Calu3 (cell line): ENCODE results near the gene HCRTR1. TPM values are rescaled to one million over a fixed set of nuclear protein-coding genes. Genes with fewer than 3 reads are reported as not detected.

Experiments
- BruUV-seq: library from RNA; stranded (reverse); fragments of 400-500 nt; replicated peaks from 2 replicates; lab custom pipeline; 2021; lab: Mats Ljungman, UMichigan
- CTCF ChIA-PET: fragments of 300-600 bp; sonication (Branson Sonifier 250); formaldehyde crosslinking; loops from one replicate; lab custom pipeline; 2022; ENCODE audit warnings: antibody characterized with exemption; lab: Charles Lee
- DNase-seq: peaks from one replicate; pipeline ENCODE4 v3.0.0; 2022
- H3K27ac Mint-ChIP-seq: one replicate; pipeline ENCODE4 v1.8.0; 2022; ENCODE audit warnings: mixed read lengths; ENCODE audit not compliant: unreplicated experiment
- H3K27me3 Mint-ChIP-seq: one replicate; pipeline ENCODE4 v1.8.0; 2022; ENCODE audit warnings: mixed read lengths; ENCODE audit not compliant: unreplicated experiment
- H3K36me3 Mint-ChIP-seq: one replicate; pipeline ENCODE4 v1.8.0; 2022; ENCODE audit warnings: mild to moderate bottlenecking, moderate library complexity, mixed read lengths; ENCODE audit not compliant: insufficient read depth, unreplicated experiment
- H3K4me1 Mint-ChIP-seq: one replicate; pipeline ENCODE4 v1.8.0; 2022; ENCODE audit warnings: mild to moderate bottlenecking, low read depth, mixed read lengths; ENCODE audit not compliant: unreplicated experiment
- H3K4me3 Mint-ChIP-seq: one replicate; pipeline ENCODE4 v1.8.0; 2022; ENCODE audit warnings: mild to moderate bottlenecking, low read depth, moderate library complexity, mixed read lengths; ENCODE audit not compliant: unreplicated experiment
- H3K9me3 Mint-ChIP-seq: one replicate; pipeline ENCODE4 v1.8.0; 2022; ENCODE audit warnings: low read depth, mixed read lengths; ENCODE audit not compliant: unreplicated experiment
- intact Hi-C: fragments of 100-400 bp; cut with micrococcal nuclease; formaldehyde crosslinking; loops from one replicate; pipeline ENCODE4 v1.10.0; 2022; ENCODE audit not compliant: unreplicated experiment
- total RNA-seq: library from RNA; stranded (reverse); gene quantifications from 2 replicates; pipeline ENCODE4 v1.2.3, GENCODE V29; 2022
- TF ChIP-seq, protein P1 (sequence below): fragments of 200-600 bp; IDR thresholded peaks from one replicate; pipeline ENCODE4 v1.8.0; 2022; ENCODE audit warnings: antibody characterized with exemption; ENCODE audit not compliant: unreplicated experiment

Gene HCRTR1
- total RNA-seq, 1 experiment from 2014 or later: not detected

DNA sequence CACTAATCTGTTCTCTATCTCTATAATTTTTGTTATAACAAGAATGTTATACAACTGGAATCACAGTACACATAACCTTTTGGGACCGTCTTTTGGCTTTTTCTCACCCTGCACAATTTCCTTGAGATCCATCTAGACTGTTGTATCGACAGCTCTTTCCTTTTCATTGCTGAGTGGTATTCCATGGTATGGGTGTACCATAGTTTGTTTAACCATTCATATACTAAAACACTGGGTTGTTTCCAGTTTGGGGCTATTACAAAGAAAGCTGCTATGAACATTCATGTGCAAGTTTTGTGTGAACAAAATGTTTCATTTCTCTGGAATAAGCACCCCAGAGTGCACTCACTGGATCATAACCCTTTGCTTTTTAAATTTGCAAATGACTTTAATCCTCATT, 15.4 kb upstream of the HCRTR1 start:
- CTCF ChIA-PET: interaction anchor here (0.6 kb wide), 1 partner anchor 187 kb away, joined by 5 read pairs; no protein-coding TSS in a partner anchor

DNA sequence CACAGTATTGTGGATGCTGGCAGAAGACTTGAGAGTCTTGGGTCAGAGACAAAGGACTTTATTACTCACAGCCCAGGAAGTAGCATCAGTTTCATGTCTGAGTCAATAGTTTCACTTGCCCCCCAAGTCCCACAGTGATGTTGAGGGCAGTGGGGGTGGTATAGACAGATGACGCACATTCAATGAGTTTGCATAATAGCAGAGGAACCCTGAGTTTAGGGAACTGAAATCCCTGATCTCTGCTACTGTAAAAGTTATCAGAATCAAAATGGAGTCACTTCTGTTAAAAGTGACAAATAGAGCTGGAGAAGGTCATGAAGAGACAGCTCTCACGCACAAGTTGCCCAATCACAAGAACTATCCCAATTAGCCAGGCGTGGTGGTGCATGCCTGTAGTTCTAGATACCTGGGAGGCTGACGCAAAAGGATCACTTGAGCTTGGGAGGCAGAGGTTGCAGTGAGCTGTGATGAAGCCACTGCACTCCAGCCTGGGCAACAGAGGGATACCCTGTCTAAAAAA, 11.5 kb upstream of the HCRTR1 start:
- DNase-seq: no peak
- no TSS peak for BruUV-seq
- TF ChIP-seq, protein P1, sequence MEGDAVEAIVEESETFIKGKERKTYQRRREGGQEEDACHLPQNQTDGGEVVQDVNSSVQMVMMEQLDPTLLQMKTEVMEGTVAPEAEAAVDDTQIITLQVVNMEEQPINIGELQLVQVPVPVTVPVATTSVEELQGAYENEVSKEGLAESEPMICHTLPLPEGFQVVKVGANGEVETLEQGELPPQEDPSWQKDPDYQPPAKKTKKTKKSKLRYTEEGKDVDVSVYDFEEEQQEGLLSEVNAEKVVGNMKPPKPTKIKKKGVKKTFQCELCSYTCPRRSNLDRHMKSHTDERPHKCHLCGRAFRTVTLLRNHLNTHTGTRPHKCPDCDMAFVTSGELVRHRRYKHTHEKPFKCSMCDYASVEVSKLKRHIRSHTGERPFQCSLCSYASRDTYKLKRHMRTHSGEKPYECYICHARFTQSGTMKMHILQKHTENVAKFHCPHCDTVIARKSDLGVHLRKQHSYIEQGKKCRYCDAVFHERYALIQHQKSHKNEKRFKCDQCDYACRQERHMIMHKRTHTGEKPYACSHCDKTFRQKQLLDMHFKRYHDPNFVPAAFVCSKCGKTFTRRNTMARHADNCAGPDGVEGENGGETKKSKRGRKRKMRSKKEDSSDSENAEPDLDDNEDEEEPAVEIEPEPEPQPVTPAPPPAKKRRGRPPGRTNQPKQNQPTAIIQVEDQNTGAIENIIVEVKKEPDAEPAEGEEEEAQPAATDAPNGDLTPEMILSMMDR: no peak
- Mint-ChIP-seq H3K4me3 (no peak overlapping the region), H3K27me3 (peaks cover 48% of the 10 kb centered on the region), H3K27ac (no peak overlapping the region), H3K9me3 (no peaks in the 10 kb centered on the region), H3K4me1 (no peaks in the 10 kb centered on the region), H3K36me3 (no peaks in the 10 kb centered on the region)
- intact Hi-C loops: no loop called here
- CTCF ChIA-PET: interaction anchor here (1.0 kb wide), 1 partner anchor 12 kb away, joined by 3 read pairs; no protein-coding TSS in a partner anchor

More for the DNA sequence above, 15.4 kb upstream of the HCRTR1 start:
- intact Hi-C loops: no loop called here
- no peaks in the 10 kb centered on the region for H3K4me1 Mint-ChIP-seq
- no TSS peak for BruUV-seq
- peaks cover 15% of the 10 kb centered on the region for H3K27me3 Mint-ChIP-seq
- TF ChIP-seq, protein P1: no peak
- H3K4me3 Mint-ChIP-seq: no peak overlapping the region
- H3K27ac Mint-ChIP-seq: no peak overlapping the region
- H3K36me3 Mint-ChIP-seq: no peaks in the 10 kb centered on the region
- no peaks in the 10 kb centered on the region for H3K9me3 Mint-ChIP-seq
- DNase-seq: no peak

- TF ChIP-seq, protein P1: no peak
- no peaks in the 10 kb centered on the region for H3K4me1 Mint-ChIP-seq
- H3K4me3 Mint-ChIP-seq: no peak overlapping the region
- H3K9me3 Mint-ChIP-seq: no peaks in the 10 kb centered on the region
- intact Hi-C loops: no loop called here
- no peaks in the 10 kb centered on the region for H3K36me3 Mint-ChIP-seq
- CTCF ChIA-PET: no interaction called here
- BruUV-seq: no TSS peak
- H3K27ac Mint-ChIP-seq: no peak overlapping the region
- H3K27me3 Mint-ChIP-seq: peaks cover 41% of the 10 kb centered on the region
- no peak for DNase-seq
Measured at GRCh38 chr1:31607360-31607759, 10.1 kb upstream of the HCRTR1 start.

DNA sequence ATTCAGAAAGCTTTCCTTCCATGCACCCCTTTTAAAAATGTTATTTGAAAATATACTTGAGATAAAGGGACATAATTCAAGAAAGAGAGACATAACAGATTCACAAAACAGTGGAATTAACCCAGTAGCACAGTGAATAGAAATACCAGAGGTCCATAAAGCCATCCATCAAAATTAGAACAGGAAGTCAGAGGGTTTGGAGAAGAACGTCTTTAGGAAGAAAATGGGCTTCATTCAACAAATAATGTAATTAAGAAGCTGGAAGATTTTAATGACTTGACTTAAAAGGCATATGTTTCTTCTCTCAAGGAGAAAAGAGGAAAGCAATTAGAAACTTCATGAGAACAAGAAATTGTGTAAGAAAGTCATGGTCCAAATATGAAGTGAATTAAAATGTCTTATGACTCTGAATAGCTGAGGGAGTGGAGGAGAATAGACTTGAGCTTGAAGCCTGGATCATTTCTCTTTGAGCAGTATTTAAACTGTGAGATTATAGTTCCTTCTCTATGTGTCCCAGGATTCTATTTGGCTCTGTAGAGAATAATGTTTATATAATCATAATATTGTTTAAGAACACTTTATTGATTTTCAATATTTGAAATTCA, 7.9 kb upstream of the HCRTR1 start:
- TF ChIP-seq, protein P1: no peak
- Mint-ChIP-seq H3K4me1 (no peaks in the 10 kb centered on the region), H3K27ac (no peak overlapping the region), H3K9me3 (no peaks in the 10 kb centered on the region), H3K27me3 (peaks cover 37% of the 10 kb centered on the region), H3K36me3 (no peaks in the 10 kb centered on the region), H3K4me3 (no peak overlapping the region)
- CTCF ChIA-PET: interaction anchor here (0.6 to 1.6 kb wide), 2 partner anchors 106 to 153 kb away, joined by 4 to 6 read pairs; no protein-coding TSS in a partner anchor
- DNase-seq: no peak
- intact Hi-C loops: no loop called here
- BruUV-seq: no TSS peak
